GM12892 (cell line): ENCODE data around the gene LRRC34.

Experiments
- DNase-seq: peaks from one replicate; pipeline ENCODE4 v3.0.0; 2011; ENCODE audit not compliant: insufficient read length
- FAIRE-seq: peaks from 2 replicates; lab custom pipeline; 2011; peaks lifted over from hg19 to GRCh38; lab: Jason Lieb, UNC
- POLR2A ChIP-seq: IDR thresholded peaks from 2 replicates; pipeline ENCODE4 v1.6.1; 2011; ENCODE audit warnings: low read depth, low read length, control low read depth
- POLR2AphosphoS5 ChIP-seq: IDR thresholded peaks from 2 replicates; pipeline ENCODE4 v1.6.1; 2011; ENCODE audit warnings: low read depth, low read length, control low read depth
- TAF1 ChIP-seq: IDR thresholded peaks from 2 replicates; pipeline ENCODE4 v1.6.1; 2011; ENCODE audit warnings: low read depth, mild to moderate bottlenecking, control low read depth, low read length, borderline replicate concordance

Gene LRRC34

GRCh38 chr3:169758359-169758994, 54.2 kb downstream of the LRRC34 start:
- TF ChIP-seq POLR2A: no peak
- TF ChIP-seq POLR2AphosphoS5: no peak
- no peak for TF ChIP-seq TAF1
- peak; percentile 17 for FAIRE-seq
- no peak for DNase-seq

DNA sequence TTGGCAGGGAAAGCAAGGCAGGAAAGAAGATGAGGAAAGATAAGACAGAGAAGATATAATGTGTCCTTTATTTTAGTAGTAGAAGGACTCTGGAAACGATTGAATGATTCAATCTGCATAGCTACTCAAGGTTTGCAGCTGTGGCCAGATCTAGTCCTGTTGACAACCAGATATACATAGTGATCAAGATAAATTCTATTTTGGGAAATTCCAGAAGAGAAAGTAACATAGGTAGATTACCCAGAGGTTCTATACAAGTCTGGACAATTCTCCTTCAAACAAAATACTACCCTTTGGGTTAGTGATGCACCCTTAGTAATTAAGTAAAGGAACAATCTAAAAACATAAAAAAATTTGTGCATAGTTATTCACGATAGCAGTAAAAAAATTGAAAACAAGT, 57.2 kb downstream of the LRRC34 start:
- FAIRE-seq: no peak
- no peak for DNase-seq
- TF ChIP-seq POLR2AphosphoS5 (no peak), TAF1 (no peak), POLR2A (no peak)

- TF ChIP-seq POLR2A: no peak
- TF ChIP-seq TAF1: no peak
- no peak for TF ChIP-seq POLR2AphosphoS5
- DNase-seq: no peak
- FAIRE-seq: no peak
Observed at GRCh38 chr3:169754711-169755110, 58.0 kb downstream of the LRRC34 start.

DNA sequence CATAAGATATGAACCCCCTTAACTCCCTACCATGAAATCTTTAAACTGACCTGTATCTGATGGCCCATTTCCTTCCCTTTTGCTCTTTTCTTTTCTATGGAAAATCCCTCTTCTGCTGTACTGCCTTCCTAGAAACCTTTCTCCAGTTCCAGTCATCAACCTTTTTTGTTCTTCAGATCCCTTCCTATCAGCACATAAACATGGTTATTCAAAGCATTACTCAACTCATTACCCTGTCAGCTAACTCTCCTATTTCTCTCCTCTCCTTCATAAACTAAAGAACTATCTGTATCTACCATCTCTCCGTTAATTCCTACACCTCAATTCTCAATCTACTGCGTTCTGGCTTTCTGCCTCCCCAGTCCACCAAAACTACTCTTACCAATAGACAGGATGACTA, 60.8 kb downstream of the LRRC34 start:
- FAIRE-seq (no peak), DNase-seq (no peak)
- TF ChIP-seq POLR2AphosphoS5 (no peak), POLR2A (no peak), TAF1 (no peak)

- TF ChIP-seq TAF1 (no peak), POLR2AphosphoS5 (no peak), POLR2A (no peak)
- DNase-seq (no peak), FAIRE-seq (no peak)
Observed at GRCh38 chr3:169750665-169751064, 62.0 kb downstream of the LRRC34 start.

DNA sequence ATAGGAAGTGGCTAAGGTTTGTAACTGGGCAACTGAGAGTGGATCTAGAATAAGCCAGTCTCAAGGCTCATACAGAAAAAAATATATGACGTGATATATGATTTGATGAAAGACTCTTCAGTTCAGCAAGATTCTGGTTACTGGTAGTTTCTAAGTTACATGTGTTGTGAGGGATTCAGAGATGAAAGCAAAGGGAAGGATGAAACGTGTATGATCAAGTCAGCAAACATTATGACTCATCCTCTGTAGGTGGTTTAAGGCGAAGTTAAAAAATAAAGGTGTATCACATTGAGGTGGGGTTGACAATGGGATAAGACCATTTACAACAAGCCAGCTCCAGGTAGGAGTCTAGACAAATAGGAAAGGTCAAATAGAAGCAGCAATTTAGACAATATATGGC, 64.0 kb downstream of the LRRC34 start:
- FAIRE-seq (no peak), DNase-seq (no peak)
- TF ChIP-seq TAF1 (no peak), POLR2A (no peak), POLR2AphosphoS5 (no peak)

- no peak for TF ChIP-seq TAF1
- TF ChIP-seq POLR2AphosphoS5: no peak
- no peak for TF ChIP-seq POLR2A
- DNase-seq (no peak), FAIRE-seq (no peak)
Observed at GRCh38 chr3:169746924-169747323, 65.8 kb downstream of the LRRC34 start.

- DNase-seq: no peak
- TF ChIP-seq POLR2A (no peak), POLR2AphosphoS5 (no peak), TAF1 (no peak)
- FAIRE-seq: no peak
Observed at GRCh38 chr3:169744366-169745054, 68.2 kb downstream of the LRRC34 start.
